GM12873 (cell line): ENCODE data around the gene PXYLP1.

Experiments
- TF ChIP-seq, protein P1 (sequence below): IDR thresholded peaks from 2 replicates; pipeline ENCODE4 v1.5.1; 2012; ENCODE audit warnings: low read depth, mild to moderate bottlenecking, moderate library complexity, low read length, control low read depth; ENCODE audit not compliant: insufficient read depth; ENCODE audit errors: missing control alignments

The PXYLP1 gene, protein sequence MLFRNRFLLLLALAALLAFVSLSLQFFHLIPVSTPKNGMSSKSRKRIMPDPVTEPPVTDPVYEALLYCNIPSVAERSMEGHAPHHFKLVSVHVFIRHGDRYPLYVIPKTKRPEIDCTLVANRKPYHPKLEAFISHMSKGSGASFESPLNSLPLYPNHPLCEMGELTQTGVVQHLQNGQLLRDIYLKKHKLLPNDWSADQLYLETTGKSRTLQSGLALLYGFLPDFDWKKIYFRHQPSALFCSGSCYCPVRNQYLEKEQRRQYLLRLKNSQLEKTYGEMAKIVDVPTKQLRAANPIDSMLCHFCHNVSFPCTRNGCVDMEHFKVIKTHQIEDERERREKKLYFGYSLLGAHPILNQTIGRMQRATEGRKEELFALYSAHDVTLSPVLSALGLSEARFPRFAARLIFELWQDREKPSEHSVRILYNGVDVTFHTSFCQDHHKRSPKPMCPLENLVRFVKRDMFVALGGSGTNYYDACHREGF

DNA sequence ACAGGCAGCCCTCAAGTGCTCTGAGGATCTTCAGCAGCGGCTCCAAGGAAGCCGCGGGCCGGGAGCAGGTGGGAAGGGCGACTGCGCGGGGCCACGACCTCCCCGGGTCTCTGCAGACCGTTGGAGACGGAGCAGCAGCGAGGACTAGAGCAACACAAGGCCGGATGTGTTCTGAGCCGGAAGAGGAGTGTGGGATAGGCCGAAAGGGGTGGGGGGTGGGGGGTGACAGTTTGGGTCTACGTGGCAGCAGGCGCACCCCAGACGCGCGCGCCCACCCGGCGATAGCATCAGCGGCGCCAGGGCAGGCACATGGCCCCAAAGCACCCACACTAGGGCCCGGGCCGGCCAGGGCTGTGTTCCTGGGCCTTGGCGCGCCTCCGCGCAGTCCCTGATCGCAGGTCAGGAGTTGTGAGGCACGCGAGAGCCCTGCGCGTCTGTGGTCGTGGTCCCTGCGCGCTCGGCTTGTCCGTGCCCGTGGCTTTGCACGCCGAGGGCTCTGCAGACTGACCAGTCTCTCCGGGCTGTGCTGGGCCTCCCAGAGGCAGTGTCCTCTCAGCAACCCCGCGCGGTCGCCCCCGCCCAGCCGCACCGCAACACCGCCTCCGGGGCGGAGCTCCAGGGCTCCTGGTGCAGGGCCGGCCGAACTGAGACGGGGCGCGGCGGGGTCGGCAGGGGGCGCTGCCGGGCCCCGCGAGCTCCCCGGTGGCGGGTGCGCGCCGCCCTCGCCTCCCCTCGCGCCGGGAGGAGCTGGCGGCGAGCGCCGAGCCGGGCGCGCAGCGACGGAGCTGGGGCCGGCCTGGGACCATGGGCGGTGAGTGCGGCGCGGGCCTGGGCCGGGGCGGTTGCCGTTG, at the start of gene PXYLP1:
Gene PXYLP1 (plus strand): TSS at position 725 of the 851 bp plus-strand sequence. CDS start 28,351 bp downstream, outside the sequence.
- TF ChIP-seq, protein P1, sequence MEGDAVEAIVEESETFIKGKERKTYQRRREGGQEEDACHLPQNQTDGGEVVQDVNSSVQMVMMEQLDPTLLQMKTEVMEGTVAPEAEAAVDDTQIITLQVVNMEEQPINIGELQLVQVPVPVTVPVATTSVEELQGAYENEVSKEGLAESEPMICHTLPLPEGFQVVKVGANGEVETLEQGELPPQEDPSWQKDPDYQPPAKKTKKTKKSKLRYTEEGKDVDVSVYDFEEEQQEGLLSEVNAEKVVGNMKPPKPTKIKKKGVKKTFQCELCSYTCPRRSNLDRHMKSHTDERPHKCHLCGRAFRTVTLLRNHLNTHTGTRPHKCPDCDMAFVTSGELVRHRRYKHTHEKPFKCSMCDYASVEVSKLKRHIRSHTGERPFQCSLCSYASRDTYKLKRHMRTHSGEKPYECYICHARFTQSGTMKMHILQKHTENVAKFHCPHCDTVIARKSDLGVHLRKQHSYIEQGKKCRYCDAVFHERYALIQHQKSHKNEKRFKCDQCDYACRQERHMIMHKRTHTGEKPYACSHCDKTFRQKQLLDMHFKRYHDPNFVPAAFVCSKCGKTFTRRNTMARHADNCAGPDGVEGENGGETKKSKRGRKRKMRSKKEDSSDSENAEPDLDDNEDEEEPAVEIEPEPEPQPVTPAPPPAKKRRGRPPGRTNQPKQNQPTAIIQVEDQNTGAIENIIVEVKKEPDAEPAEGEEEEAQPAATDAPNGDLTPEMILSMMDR, result peak; percentile 58

- TF ChIP-seq, protein P1, result no peak
Measured at GRCh38 chr3:141183606-141184005, 48.0 kb upstream of the PXYLP1 start.

GRCh38 chr3:141184430-141184829, 47.2 kb upstream of the PXYLP1 start:
- TF ChIP-seq, protein P1, result no peak

DNA sequence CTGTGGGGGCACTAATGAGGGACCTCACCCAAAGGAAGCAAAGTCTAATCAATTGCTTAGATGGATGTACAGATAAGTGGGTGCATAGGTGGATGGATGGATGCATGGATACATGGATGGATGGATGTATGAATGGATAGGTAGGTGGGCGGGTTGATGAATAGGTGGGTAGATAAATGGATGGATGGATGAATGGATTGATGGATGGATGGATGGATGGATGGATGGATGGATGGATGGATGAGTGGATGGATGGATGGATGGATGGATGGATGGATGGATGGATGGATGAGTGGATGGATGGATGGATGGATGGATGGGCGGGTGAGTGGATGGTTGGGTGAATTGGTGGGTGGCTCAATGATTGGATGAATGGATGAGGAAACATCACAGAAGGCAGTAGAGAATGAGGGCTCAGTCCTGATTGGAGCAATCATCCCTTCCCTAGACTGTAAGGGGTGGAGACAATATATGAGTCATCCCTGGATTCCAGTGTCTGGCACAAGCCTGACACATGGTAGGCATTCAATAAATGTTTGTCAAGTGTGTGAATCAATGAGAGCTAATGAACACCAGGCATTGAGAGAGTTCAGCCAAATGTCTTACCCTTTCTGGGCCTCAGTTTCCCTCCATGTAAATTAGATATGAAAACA, 40.4 kb upstream of the PXYLP1 start:
- TF ChIP-seq, protein P1, result no peak

GRCh38 chr3:141192345-141192744, 39.3 kb upstream of the PXYLP1 start:
- TF ChIP-seq, protein P1, result peak; percentile 94

DNA sequence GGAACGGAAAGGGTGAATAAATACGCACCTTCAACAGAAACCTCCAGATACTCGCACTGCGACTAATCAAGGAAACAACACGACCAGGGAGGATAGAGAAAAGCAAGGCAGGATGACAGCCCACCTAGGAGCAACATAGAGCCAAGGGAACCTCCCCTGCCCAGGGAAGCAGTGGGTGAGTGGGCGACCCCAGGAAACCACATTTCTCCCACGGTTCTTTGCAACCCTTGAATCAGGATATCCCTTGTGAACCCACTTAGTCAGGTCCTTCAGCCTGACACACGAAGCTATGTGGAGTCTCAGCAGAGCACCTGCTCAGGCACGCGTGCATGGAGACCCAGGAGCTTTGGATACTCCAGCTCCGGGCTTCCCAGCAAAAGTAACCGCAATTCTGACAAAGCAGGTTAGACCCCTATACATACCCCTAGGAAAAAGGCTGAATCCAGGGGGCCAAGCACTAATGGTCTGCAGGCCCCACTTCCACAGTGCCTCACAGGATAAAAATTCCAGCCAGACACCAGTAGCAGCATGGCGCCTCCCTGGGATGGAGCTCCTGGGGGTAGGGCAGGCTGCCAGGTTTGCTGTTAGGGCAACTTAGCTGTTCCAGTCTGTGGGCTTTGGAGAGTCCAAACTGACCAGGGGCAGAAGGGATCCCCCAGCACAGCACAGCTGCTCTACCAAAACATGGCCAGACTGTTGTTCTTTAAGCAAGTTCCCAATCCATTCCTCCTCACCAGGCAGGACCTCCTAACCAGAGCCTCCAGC, 38.4 kb upstream of the PXYLP1 start:
- TF ChIP-seq, protein P1, result no peak
